Pancreas (tissue), 10 donors: ENCODE measurements around the gene ABLIM2. TPM values are rescaled to one million over a fixed set of nuclear protein-coding genes. Genes with fewer than 3 reads are reported as not detected.

Experiments used
- ATAC-seq, 4 donors: fragments of 200-7000 bp; cut with Tn5 transposase; one replicate each; pipeline versions ENCODE4 v1.8.0 to v1.9.1; 2020; ENCODE audit warnings: mild to moderate bottlenecking in 4 of 4, moderate library complexity in 4 of 4
- DNase-seq, 6 donors: peaks; one replicate each; pipeline ENCODE4 v3.0.0-alpha.2; 2020
- FAIRE-seq: peaks from 2 replicates; lab custom pipeline; 2012; peaks lifted over from hg19 to GRCh38; lab: Jason Lieb, UNC
- H3K27ac ChIP-seq, 4 donors: fragments of 200-600 bp; sonication (generic); 1 replicate in 3 of 4; 2 replicates in 1 of 4; pipeline versions ENCODE4 v1.5.0 to v1.8.0; 2020
- H3K27me3 ChIP-seq, 4 donors: fragments of 200-600 bp; one replicate each; pipeline ENCODE4 v1.8.0; 2021
- H3K36me3 ChIP-seq, 3 donors: fragments of 200-600 bp; sonication (generic) in 1 of 3; one replicate each; pipeline versions ENCODE4 v1.5.0 to v1.8.0; 2020 to 2021
- H3K4me1 ChIP-seq, 3 donors: fragments of 200-600 bp; one replicate each; pipeline ENCODE4 v1.8.0; 2021
- H3K4me3 ChIP-seq, 4 donors: fragments of 200-600 bp; sonication (generic) in 2 of 4; one replicate each; pipeline versions ENCODE4 v1.5.0 to v1.8.0; 2020 to 2021
- H3K9me3 ChIP-seq, 4 donors: fragments of 200-600 bp; one replicate each; pipeline ENCODE4 v1.8.0; 2021
- WGBS, 2 donors: extraction: QIAGEN DNeasy Blood & Tissue Kit; methylation state at CpG; one replicate each; pipeline ENCODE4 v1.1.7; 2013; 5-methylcytosine and 5-hydroxymethylcytosine counted together
- intact Hi-C, 3 donors: fragments of 100-400 bp; cut with DNase I; formaldehyde crosslinking; loops; one replicate each; pipeline versions ENCODE4 v1.11.1 to v1.14.2; 2022
- polyA plus RNA-seq, 2 donors: library from polyadenylated mRNA; stranded (reverse); fragments of 200-250 nt; gene quantifications; one replicate each; pipeline ENCODE4 v1.2.3, GENCODE V29; 2013
- total RNA-seq, 6 donors: library from RNA; stranded (reverse); fragmentation: NEBNext Ultra II Directional in 4 of 6; extraction: Animal tissue kit (Norgen Biotek cat#: 25700) in 4 of 6; gene quantifications; one replicate each; pipeline versions ENCODE4 v1.2.1 to v1.2.4, GENCODE V29; 2021 to 2023
- TF ChIP-seq, protein P1 (sequence below), 4 donors: fragments of 200-600 bp; sonication (generic) in 3 of 4; IDR thresholded peaks; one replicate each; pipeline versions ENCODE4 v1.5.0 to v1.8.0; 2021; ENCODE audit warnings: antibody characterized with exemption in 4 of 4
- donor health status: healthy with polysubstance abuse.
- donor health status: DM: no; HTN: no; CAD: no; lungs with moderate emphysema.
- donor health status: DM: no; HTN: no; CAD: no.
- donor health status: control.
- donor health status: control.
- donor health status: Bipolar disorder and iron deficiency.
- donor health status: DM: yes; HTN: yes; CAD: no.
- donor health status: DM: no; HTN: no; CAD: no.
- donor health status: DM: no; HTN: no; CAD: no.
- donor health status: DM: yes; HTN: yes; CAD: no.

The ABLIM2 gene
- total and polyA plus RNA-seq, 8 donors, result 4.3 to 13.1 (median 6.6) TPM

DNA sequence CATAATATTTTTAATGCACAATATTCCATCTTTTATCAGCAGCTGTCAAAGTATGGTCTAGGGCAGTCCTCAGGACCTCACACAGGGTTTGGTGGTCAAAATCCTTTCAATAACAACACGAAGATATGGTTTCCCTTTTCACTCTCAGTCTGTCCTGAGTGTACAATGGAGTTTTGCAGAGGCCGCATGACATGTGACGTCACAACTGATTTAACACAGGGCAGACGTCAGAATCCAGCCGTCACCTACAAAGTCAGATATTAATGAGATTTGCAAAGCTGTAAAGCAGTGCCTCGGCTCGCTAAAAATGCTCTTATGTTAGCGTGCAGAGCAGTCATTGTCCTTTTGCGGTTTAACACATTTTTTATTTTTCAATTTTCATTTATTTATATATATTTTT is 12.5 kb downstream of the ABLIM2 start:
- no peak overlapping the region for H3K4me3 ChIP-seq
- H3K27ac ChIP-seq, result peak overlapping the region in 1 of 4 donors; percentile 30
- 77 to 80% methylated on average over 9 of the region's 9 CpGs for WGBS, 2 donors
- H3K36me3 ChIP-seq, result no peaks in the 10 kb centered on the region
- TF ChIP-seq, protein P1, sequence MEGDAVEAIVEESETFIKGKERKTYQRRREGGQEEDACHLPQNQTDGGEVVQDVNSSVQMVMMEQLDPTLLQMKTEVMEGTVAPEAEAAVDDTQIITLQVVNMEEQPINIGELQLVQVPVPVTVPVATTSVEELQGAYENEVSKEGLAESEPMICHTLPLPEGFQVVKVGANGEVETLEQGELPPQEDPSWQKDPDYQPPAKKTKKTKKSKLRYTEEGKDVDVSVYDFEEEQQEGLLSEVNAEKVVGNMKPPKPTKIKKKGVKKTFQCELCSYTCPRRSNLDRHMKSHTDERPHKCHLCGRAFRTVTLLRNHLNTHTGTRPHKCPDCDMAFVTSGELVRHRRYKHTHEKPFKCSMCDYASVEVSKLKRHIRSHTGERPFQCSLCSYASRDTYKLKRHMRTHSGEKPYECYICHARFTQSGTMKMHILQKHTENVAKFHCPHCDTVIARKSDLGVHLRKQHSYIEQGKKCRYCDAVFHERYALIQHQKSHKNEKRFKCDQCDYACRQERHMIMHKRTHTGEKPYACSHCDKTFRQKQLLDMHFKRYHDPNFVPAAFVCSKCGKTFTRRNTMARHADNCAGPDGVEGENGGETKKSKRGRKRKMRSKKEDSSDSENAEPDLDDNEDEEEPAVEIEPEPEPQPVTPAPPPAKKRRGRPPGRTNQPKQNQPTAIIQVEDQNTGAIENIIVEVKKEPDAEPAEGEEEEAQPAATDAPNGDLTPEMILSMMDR (IDR thresholded peaks at IDR 0.05), result no peak
- no peak for FAIRE-seq
- peaks cover 0 to 15% (median 13%) of the 10 kb centered on the region in 3 donors for H3K4me1 ChIP-seq
- DNase-seq, result no peak
- H3K27me3 ChIP-seq, result no peaks in the 10 kb centered on the region
- intact Hi-C loops, result no loop called here
- no peak for ATAC-seq
- no peaks in the 10 kb centered on the region for H3K9me3 ChIP-seq

DNA sequence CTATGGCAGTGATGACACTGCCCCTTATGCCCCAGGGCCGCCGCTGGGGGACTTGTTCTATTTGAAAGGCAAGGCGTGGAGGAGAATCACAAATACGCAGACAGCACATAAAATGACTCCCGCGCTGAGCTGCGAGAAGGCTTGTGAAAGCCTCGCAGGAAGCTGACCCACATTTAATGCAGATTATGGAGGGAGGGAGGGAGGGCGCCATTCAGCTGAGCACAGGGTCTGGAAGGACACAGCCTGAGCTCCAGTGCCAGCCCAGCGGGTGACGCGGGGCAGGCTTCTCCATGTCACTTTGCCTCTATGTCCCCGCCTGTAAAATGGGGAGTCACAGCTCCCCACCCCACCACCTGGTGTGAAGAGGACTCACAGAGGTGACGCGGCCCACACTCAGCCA is 14.3 kb downstream of the ABLIM2 start:
- H3K4me1 ChIP-seq, result peaks cover 0 to 15% (median 13%) of the 10 kb centered on the region in 3 donors
- H3K27ac ChIP-seq, result peak overlapping the region in 3 of 4 donors; percentile 43 to 71 (median 66)
- no peaks in the 10 kb centered on the region for H3K36me3 ChIP-seq
- DNase-seq, result peak in 1 of 6 donors; percentile 44
- TF ChIP-seq, protein P1 (IDR thresholded peaks at IDR 0.05), result no peak
- H3K9me3 ChIP-seq, result no peaks in the 10 kb centered on the region
- intact Hi-C loops, result no loop called here
- 74% methylated on average over 15 of the region's 15 CpGs for WGBS, 2 donors
- no peaks in the 10 kb centered on the region for H3K27me3 ChIP-seq
- H3K4me3 ChIP-seq, result no peak overlapping the region
- ATAC-seq, result peak; percentile 3 to 35 (median 6)
- no peak for FAIRE-seq

DNA sequence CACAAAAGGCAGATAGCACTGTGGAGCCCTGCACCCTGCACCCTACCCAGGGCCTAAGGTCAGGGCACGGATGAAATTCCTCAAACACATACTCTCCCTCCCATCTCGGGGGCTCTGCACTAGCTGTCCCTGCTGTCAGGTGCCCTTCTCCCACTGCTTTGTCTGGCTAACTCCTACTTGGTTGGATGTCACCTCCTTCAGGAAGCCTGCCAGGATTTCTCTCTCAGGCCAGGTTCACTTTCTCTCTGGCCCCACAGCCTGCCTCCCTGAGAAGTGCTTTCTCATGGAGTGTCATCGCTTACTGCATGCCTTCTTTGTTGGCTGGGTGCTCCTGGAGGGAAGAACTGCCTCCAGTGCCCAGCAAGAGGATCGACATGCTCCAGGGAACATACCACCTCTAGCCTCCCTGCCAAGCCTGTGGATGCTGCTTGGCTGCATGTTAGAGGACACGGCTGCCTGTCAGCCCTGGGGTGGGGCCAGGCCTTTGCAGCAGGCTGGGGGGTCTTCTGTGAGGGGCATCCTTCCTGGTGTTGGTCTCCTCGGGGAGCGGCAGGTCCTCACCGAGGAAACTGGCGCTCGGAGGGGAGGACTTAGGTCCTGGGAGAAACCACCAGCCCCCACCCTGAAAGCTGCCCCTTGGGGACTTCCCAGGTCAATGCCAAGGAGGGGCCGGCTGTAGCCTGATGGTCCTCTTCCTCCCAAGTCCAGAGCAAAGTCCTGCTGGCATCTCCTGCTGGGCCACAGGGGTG is 15.0 kb downstream of the ABLIM2 start:
- no peak overlapping the region for H3K27ac ChIP-seq
- 90 to 91% methylated on average over 11 of the region's 11 CpGs for WGBS, 2 donors
- FAIRE-seq (no peak), DNase-seq (peak in 2 of 6 donors; percentile 29 to 67), ATAC-seq (no peak)
- H3K27me3 ChIP-seq, result no peaks in the 10 kb centered on the region
- no peaks in the 10 kb centered on the region for H3K36me3 ChIP-seq
- intact Hi-C loops, result no loop called here
- no peak overlapping the region for H3K4me3 ChIP-seq
- peaks cover 0 to 15% (median 13%) of the 10 kb centered on the region in 3 donors for H3K4me1 ChIP-seq
- TF ChIP-seq, protein P1 (IDR thresholded peaks at IDR 0.05), result no peak
- H3K9me3 ChIP-seq, result no peaks in the 10 kb centered on the region

DNA sequence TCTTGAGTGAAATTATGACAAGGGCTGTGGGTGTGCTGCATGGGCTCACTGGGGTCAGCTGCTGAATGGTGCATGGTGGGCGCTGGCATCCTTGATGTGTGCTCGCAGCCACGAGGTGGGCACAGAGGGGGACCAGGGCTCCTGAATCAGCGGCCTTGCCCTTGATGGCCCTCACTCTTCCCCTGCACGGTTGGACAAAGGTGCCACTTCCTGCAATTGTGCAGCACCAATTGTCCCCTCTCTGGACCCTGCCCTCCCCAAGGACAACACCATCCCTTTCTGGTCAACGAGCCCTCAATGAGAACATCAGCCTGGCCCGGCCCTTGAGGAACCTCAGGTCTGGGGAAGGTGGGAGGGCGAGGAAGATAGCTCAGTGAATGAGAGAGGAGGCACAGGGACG is 16.1 kb downstream of the ABLIM2 start:
- Histone ChIP-seq H3K27ac (no peak overlapping the region), H3K9me3 (no peaks in the 10 kb centered on the region), H3K4me1 (peaks cover 0 to 15% (median 13%) of the 10 kb centered on the region in 3 donors), H3K27me3 (no peaks in the 10 kb centered on the region), H3K4me3 (no peak overlapping the region), H3K36me3 (no peaks in the 10 kb centered on the region)
- TF ChIP-seq, protein P1 (IDR thresholded peaks at IDR 0.05), result no peak
- ATAC-seq (no peak), FAIRE-seq (no peak), DNase-seq (peak in 2 of 6 donors; percentile 22 to 39)
- WGBS, 2 donors, result 81 to 87% methylated on average over 8 to 9 of the region's 9 CpGs
- intact Hi-C loops, result no loop called here

DNA sequence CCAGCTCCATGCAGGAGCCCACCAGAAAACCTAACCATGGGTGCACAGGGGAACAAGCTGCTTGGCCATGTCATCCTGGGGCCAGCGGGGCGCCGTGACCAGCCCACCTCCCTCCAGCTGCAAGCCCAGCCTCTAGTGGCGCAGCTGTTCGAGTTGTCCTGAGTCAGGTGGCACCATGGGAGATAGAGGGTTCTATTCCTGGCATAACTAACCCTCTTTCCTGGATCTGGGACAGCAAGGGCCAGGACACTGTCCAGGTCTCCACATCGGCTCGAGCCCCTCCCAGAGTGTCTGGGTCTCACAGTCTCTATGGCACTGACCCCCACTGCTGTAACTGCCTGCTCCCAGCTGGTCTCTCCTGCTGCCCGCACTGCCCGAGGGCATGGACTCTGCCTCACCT is 16.7 kb downstream of the ABLIM2 start:
- peak in 2 of 6 donors; percentile 14 to 46 for DNase-seq
- FAIRE-seq, result no peak

More for the DNA sequence above, 16.7 kb downstream of the ABLIM2 start:
- 83 to 90% methylated on average over 9 of the region's 9 CpGs for WGBS, 2 donors
- H3K9me3 ChIP-seq, result no peaks in the 10 kb centered on the region
- no peak overlapping the region for H3K4me3 ChIP-seq
- no peak for ATAC-seq
- TF ChIP-seq, protein P1 (IDR thresholded peaks at IDR 0.05), result no peak
- no peaks in the 10 kb centered on the region for H3K36me3 ChIP-seq
- H3K27me3 ChIP-seq, result no peaks in the 10 kb centered on the region
- intact Hi-C loops, result no loop called here
- no peak overlapping the region for H3K27ac ChIP-seq
- H3K4me1 ChIP-seq, result peaks cover 0 to 15% (median 13%) of the 10 kb centered on the region in 3 donors
